Cardiac fibroblast (primary cell): ENCODE measurements around the gene TRIP13.

Source experiments
- DNase-seq, 2 donors: peaks; one replicate each; pipeline versions ENCODE4 v3.0.0 to v3.0.0-alpha.2; 2010; ENCODE audit warnings: low read depth in 2 of 2
- H3K4me3 ChIP-seq, 2 donors: replicated peaks in 1 of 2; 1 replicate in 1 of 2; 2 replicates in 1 of 2; pipeline ENCODE4 v1.5.1; 2011; ENCODE audit warnings: low read depth in 2 of 2, low read length in 2 of 2, mild to moderate bottlenecking in 2 of 2, moderate library complexity in 1 of 2
- TF ChIP-seq, protein P1 (sequence below): IDR thresholded peaks from one replicate; pipeline ENCODE4 v1.5.1; 2011; ENCODE audit warnings: low read depth, mild to moderate bottlenecking, low read length, inconsistent platforms

TRIP13 gene

DNA sequence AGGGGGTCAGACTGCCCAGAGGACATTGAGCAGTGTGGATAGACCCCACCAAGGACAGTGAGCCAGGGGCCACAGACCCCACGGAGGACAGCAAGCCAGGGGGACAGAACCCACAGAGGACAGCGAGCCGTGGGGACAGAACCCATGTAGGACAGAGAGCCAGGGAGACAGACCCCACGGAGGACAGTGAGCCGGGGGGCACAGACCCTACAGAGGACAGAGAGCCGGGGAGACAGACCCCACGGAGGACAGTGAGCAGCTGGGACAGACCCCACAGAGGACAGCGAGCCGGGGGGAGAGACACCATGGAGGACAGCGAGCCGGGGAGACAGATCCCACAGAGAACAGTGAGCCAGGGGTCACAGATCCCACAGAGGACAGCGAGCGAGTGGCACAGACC is 38.5 kb upstream of the TRIP13 start:
- TF ChIP-seq, protein P1, sequence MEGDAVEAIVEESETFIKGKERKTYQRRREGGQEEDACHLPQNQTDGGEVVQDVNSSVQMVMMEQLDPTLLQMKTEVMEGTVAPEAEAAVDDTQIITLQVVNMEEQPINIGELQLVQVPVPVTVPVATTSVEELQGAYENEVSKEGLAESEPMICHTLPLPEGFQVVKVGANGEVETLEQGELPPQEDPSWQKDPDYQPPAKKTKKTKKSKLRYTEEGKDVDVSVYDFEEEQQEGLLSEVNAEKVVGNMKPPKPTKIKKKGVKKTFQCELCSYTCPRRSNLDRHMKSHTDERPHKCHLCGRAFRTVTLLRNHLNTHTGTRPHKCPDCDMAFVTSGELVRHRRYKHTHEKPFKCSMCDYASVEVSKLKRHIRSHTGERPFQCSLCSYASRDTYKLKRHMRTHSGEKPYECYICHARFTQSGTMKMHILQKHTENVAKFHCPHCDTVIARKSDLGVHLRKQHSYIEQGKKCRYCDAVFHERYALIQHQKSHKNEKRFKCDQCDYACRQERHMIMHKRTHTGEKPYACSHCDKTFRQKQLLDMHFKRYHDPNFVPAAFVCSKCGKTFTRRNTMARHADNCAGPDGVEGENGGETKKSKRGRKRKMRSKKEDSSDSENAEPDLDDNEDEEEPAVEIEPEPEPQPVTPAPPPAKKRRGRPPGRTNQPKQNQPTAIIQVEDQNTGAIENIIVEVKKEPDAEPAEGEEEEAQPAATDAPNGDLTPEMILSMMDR = no peak
- H3K4me3 ChIP-seq = no peak overlapping the region
- DNase-seq = no peak

DNA sequence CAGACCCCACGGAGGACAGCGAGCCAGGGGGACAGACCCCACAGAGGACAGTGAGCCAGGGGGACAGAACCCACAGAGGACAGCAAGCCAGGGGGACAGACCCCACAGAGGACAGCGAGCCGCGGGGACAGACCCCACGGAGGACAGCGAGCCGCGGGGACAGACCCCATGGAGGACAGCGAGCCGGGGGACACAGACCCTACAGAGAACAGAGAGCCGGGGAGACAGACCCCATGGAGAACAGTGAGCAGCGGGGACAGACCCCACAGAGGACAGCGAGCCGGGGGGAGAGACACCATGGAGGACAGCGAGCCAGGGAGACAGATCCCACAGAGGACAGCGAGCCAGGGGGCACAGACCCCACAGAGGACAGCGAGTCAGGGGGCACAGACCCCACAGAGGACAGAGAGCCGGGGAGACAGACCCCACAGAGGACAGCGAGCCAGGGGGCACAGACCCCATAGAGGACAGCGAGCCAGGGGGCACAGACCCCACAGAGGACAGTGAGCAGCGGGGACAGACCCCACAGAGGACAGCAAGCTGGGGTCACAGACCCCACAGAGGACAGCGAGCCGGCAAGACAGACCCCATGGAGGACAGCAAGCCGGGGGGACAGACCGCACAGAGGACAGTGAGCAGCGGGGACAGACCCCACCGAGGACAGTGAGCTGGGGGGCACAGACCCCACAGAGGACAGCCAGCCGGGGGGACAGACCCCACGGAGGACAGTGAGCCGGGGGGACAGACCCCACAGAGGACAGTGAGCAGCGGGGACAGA is 37.5 kb upstream of the TRIP13 start:
- H3K4me3 ChIP-seq = no peak overlapping the region
- DNase-seq = no peak
- TF ChIP-seq, protein P1 = no peak

DNA sequence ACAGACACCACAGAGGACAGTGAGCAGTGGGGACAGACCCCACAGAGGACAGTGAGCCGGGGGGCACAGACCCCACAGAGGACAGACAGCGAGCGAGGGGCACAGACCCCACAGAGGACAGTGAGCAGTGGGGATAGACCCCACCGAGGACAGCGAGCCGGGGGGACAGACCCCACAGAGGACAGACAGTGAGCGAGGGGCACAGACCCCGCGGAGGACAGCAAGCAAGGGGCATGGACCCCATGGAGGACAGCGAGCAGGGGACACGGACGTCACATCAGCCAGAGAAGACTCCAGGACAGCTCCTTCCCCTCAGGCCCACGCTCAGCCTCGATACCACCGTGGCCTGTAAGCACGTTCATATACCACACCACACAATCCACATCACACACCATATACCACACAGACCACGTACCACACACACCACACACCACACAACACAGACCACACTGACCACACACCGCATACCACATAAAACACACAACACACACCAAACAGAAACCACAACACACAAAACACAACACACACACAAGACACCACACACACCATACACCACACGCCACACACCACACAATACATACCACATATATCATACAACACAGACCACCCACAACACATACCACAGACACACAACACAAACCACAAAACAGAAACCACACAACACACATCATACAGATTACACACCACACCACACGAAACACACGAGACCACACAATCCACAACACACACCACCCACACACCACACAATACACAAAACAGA is 36.7 kb upstream of the TRIP13 start:
- H3K4me3 ChIP-seq = no peak overlapping the region
- TF ChIP-seq, protein P1 = no peak
- DNase-seq = no peak

DNA sequence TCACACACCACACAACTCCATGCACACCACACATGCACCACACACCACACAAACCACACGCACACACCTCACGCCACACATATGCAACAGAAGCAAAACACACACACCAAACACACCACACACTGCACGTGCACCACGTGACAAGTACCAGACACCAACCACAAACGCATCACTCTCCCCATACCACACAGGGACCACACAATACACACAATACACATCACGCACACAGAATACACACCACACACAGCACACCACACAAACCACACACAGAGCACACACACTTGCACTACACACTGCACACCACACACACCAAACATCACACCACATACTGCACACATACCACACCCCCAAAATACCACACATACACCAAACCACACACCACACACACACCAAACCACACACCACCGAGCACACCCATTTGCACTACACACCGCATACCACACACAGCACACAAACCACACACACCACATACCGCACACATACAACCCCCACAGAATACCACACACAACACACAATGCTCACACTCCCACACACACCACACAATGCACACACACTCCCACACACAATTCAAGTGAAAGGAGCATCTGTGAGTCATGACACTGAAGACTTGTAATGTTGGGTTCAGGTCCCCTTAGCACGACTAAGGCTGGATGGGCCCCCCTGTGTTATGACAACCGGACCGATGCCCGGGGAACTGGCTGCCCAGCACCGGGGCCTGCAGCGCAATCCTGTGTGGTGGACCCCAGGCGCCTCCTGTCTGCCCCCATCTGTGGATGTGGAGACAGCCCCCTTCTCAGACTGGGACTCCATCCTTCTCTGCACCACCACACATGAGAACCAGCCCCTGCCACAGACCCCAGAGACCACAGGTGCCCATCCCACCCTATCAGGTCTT is 35.9 kb upstream of the TRIP13 start:
- no peak for DNase-seq
- TF ChIP-seq, protein P1 = no peak
- H3K4me3 ChIP-seq = no peak overlapping the region

DNA sequence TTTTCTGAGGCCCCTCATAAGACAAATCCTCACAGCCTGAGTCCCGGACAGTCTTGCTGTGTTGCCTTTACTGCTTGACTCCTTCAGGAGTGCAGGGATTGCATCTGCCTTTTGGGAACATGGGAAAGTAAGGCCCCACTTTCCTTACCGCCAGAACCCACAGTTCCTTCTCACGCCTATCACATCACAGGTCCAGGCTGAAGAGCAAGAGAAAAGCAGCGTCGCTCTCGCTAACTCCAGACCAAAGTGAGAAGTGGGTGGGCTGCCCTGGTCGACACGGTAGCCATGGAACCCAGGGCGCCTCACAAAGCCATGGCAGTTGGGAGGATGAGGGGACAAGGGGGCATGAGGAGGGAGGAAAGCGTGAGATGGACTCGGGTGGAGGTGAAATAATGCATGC is 34.0 kb upstream of the TRIP13 start:
- no peak for DNase-seq
- TF ChIP-seq, protein P1 = no peak
- no peak overlapping the region for H3K4me3 ChIP-seq

DNA sequence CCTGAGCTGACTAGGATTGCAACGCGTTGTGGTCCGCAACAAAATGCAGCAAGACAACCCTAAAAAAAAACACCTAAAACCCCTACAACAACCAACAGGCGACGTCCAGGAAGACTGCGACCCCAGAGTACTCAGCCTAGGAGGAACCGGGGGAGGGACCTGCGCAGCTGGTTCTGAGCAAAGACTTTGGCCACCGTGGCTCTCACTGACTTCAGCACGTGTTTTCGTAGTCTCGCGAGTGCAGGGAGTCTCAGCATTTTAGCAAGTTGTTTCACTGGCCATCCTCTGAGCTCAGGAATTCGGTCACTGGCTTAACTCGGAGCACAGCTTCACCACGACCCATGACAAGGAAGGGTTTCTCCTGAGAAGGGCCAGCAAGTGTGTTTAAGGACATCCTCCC is 33.3 kb upstream of the TRIP13 start:
- TF ChIP-seq, protein P1 = no peak
- peak; percentile 15 to 27 for DNase-seq
- no peak overlapping the region for H3K4me3 ChIP-seq
